SK-N-MC (cell line): ENCODE data around the gene GPC6.

Source experiments
- EZH2 ChIP-seq: fragments of 200-600 bp; sonication (generic); IDR thresholded peaks from one replicate; pipeline ENCODE4 v1.6.1; 2017; ENCODE audit warnings: antibody characterized with exemption
- POLR2AphosphoS5 ChIP-seq: IDR thresholded peaks from 2 replicates; pipeline ENCODE4 v1.6.1; 2012; ENCODE audit warnings: mild to moderate bottlenecking, low read depth, low read length, borderline replicate concordance

DNA sequence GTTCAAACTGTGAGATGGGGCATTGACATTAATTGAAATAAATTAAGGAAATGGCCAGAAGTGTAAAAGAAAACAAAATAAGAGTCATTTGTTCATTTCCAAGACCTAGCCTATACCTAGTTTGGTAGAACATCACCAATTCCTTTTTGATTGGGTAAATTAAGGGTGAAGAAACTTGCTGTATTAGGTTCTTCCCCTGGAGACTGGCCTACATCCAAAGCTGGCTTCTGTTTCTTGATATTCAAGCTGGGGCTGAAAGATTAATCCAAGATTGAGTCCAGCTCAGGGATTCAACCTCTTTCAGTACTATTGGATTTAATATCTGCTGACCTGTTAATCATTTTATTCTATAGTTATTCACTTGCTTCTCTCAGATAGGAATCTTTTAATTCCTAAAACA lies 183.2 kb downstream of the GPC6 start:
- TF ChIP-seq POLR2AphosphoS5 (no peak), EZH2 (no peak)
